Activated CD8-positive, alpha-beta T cell treated with anti-CD3 and anti-CD28 coated beads for 36 hours (primary cell): ENCODE results near the gene ACSM2B. TPM values are rescaled to one million over a fixed set of nuclear protein-coding genes. Genes with fewer than 3 reads are reported as not detected.

Source experiments
- ATAC-seq: fragments of 200-7000 bp; cut with Tn5 transposase; one replicate; pipeline ENCODE4 v1.10.0; 2021; ENCODE audit warnings: mild to moderate bottlenecking, moderate library complexity
- CTCF ChIA-PET: fragments of 350-600 bp; sonication (Branson Sonifier 250); formaldehyde crosslinking; loops from one replicate; lab custom pipeline; 2021; ENCODE audit warnings: antibody characterized with exemption; lab: Charles Lee
- POLR2A ChIA-PET: fragments of 350-600 bp; sonication (Branson Sonifier 250); formaldehyde crosslinking; loops from one replicate; lab custom pipeline; 2021; ENCODE audit warnings: antibody characterized with exemption; lab: Charles Lee
- DNase-seq: peaks from one replicate; pipeline ENCODE4 v3.0.0-alpha.2; 2020
- H3K27ac Mint-ChIP-seq: one replicate; pipeline ENCODE4 v1.8.0; 2021; ENCODE audit warnings: mild to moderate bottlenecking, mixed read lengths
- H3K27me3 Mint-ChIP-seq: one replicate; pipeline ENCODE4 v1.8.0; 2021; ENCODE audit warnings: mixed read lengths
- H3K36me3 Mint-ChIP-seq: one replicate; pipeline ENCODE4 v1.8.0; 2021; ENCODE audit warnings: low read depth, mixed read lengths
- H3K4me1 Mint-ChIP-seq: one replicate; pipeline ENCODE4 v1.8.0; 2021; ENCODE audit warnings: low read depth, mixed read lengths
- H3K4me3 Mint-ChIP-seq: one replicate; pipeline ENCODE4 v1.8.0; 2021; ENCODE audit warnings: mild to moderate bottlenecking, moderate library complexity, mixed read lengths
- H3K9me3 Mint-ChIP-seq: one replicate; pipeline ENCODE4 v1.8.0; 2021; ENCODE audit warnings: mixed read lengths
- CTCF ChIP-seq: fragments of 200-600 bp; IDR thresholded peaks from one replicate; pipeline ENCODE4 v1.8.0; 2022; ENCODE audit warnings: antibody characterized with exemption, mild to moderate bottlenecking
- intact Hi-C: fragments of 100-400 bp; cut with micrococcal nuclease; formaldehyde crosslinking; loops from one replicate; pipeline ENCODE4 v1.10.0; 2022
- total RNA-seq, 2 experiments: library from RNA; stranded (reverse); gene quantifications; one replicate each; pipeline ENCODE4 v1.2.3, GENCODE V29; 2021

The ACSM2B gene
- total RNA-seq, 2 experiments from 2014 or later = not detected

GRCh38 chr16:20612551-20613480 is 36.6 kb upstream of the ACSM2B start:
- CTCF ChIA-PET = no interaction called here
- H3K27me3 Mint-ChIP-seq = peaks cover 19% of the 10 kb centered on the region
- H3K4me1 Mint-ChIP-seq = no peaks in the 10 kb centered on the region
- no peak overlapping the region for H3K4me3 Mint-ChIP-seq
- ATAC-seq (no peak), DNase-seq (no peak)
- H3K27ac Mint-ChIP-seq = no peak overlapping the region
- intact Hi-C loops = no loop called here
- POLR2A ChIA-PET = no interaction called here
- TF ChIP-seq CTCF = no peak
- no peaks in the 10 kb centered on the region for H3K9me3 Mint-ChIP-seq
- H3K36me3 Mint-ChIP-seq = no peaks in the 10 kb centered on the region

GRCh38 chr16:20611975-20612481 is 35.9 kb upstream of the ACSM2B start:
- TF ChIP-seq CTCF = no peak
- ATAC-seq (no peak), DNase-seq (no peak)
- CTCF ChIA-PET = no interaction called here
- Mint-ChIP-seq H3K36me3 (no peaks in the 10 kb centered on the region), H3K27me3 (peaks cover 17% of the 10 kb centered on the region), H3K4me3 (no peak overlapping the region), H3K9me3 (no peaks in the 10 kb centered on the region), H3K27ac (no peak overlapping the region), H3K4me1 (no peaks in the 10 kb centered on the region)
- POLR2A ChIA-PET = no interaction called here
- intact Hi-C loops = no loop called here

- intact Hi-C loops = no loop called here
- Mint-ChIP-seq H3K4me3 (no peak overlapping the region), H3K27me3 (peaks cover 17% of the 10 kb centered on the region), H3K27ac (no peak overlapping the region), H3K4me1 (no peaks in the 10 kb centered on the region), H3K36me3 (no peaks in the 10 kb centered on the region), H3K9me3 (no peaks in the 10 kb centered on the region)
- CTCF ChIA-PET = no interaction called here
- DNase-seq (no peak), ATAC-seq (no peak)
- TF ChIP-seq CTCF = no peak
- POLR2A ChIA-PET = no interaction called here
These were observed 35.3 kb upstream of the ACSM2B start for GRCh38 chr16:20611350-20611902.

- Mint-ChIP-seq H3K9me3 (no peaks in the 10 kb centered on the region), H3K4me1 (no peaks in the 10 kb centered on the region), H3K4me3 (no peak overlapping the region), H3K36me3 (no peaks in the 10 kb centered on the region), H3K27me3 (peaks cover 17% of the 10 kb centered on the region), H3K27ac (no peak overlapping the region)
- ChIA-PET CTCF (no interaction called here), POLR2A (no interaction called here)
- intact Hi-C loops = no loop called here
- ATAC-seq (no peak), DNase-seq (no peak)
- no peak for TF ChIP-seq CTCF
These were observed 34.8 kb upstream of the ACSM2B start for GRCh38 chr16:20610892-20611349.
